Panc1 (cell line): ENCODE measurements around the gene RCBTB2. TPM values are rescaled to one million over a fixed set of nuclear protein-coding genes. Genes with fewer than 3 reads are reported as not detected.

Experiments
- ATAC-seq: fragments of 200-7000 bp; cut with Tn5 transposase; 2 replicates; pipeline ENCODE4 v1.9.1; 2020; ENCODE audit warnings: mild to moderate bottlenecking, moderate library complexity
- BruUV-seq: library from RNA; stranded (reverse); fragments of 400-500 nt; replicated peaks from 2 replicates; lab custom pipeline; 2021; lab: Mats Ljungman, UMichigan
- CTCF ChIA-PET: fragments of 300-600 bp; sonication (Branson Sonifier 250); formaldehyde crosslinking; loops from one replicate; lab custom pipeline; 2022; ENCODE audit warnings: antibody characterized with exemption; lab: Charles Lee
- POLR2A ChIA-PET: fragments of 300-600 bp; sonication (Branson Sonifier 250); formaldehyde crosslinking; loops from one replicate; lab custom pipeline; 2022; ENCODE audit warnings: antibody characterized with exemption; lab: Charles Lee
- DNase-seq: peaks from one replicate; pipeline ENCODE4 v3.0.0-alpha.2; 2010; ENCODE audit warnings: low read depth, low spot score
- H3K27ac ChIP-seq: 2 replicates; pipeline ENCODE4 v1.5.1; 2011; ENCODE audit warnings: mild to moderate bottlenecking, low read length, inconsistent platforms
- H3K27me3 ChIP-seq: fragments of 200-500 bp; sonication (Bioruptor generic); 2 replicates; pipeline ENCODE4 v1.6.0; 2014; ENCODE audit warnings: low read length, inconsistent platforms; ENCODE audit not compliant: control insufficient read depth, insufficient read depth
- H3K36me3 ChIP-seq: fragments of 200-500 bp; sonication (Bioruptor generic); 2 replicates; pipeline ENCODE4 v1.5.1; 2014; ENCODE audit warnings: inconsistent platforms, mild to moderate bottlenecking, low read length, moderate library complexity; ENCODE audit not compliant: control insufficient read depth, insufficient read depth
- H3K4me1 ChIP-seq: 2 replicates; pipeline ENCODE4 v1.5.1; 2011; ENCODE audit warnings: inconsistent platforms, mild to moderate bottlenecking, low read length, moderate library complexity; ENCODE audit not compliant: control insufficient read depth, insufficient read depth
- H3K4me3 ChIP-seq, 2 experiments: 2 replicates each; pipeline ENCODE4 v1.5.1; 2011 to 2012; ENCODE audit warnings: low read depth in 2 of 2, low read length in 2 of 2, mild to moderate bottlenecking in 2 of 2, inconsistent platforms in 1 of 2, moderate library complexity in 1 of 2
- H3K9me3 ChIP-seq: fragments of 200-500 bp; sonication (Bioruptor generic); 2 replicates; pipeline ENCODE4 v1.5.1; 2014; ENCODE audit warnings: low read depth, mild to moderate bottlenecking, inconsistent platforms, low read length, moderate library complexity; ENCODE audit not compliant: control insufficient read depth, insufficient read depth
- POLR2AphosphoS5 ChIP-seq: IDR thresholded peaks from 2 replicates; pipeline ENCODE4 v1.6.1; 2012; ENCODE audit warnings: mild to moderate bottlenecking, low read depth, low read length, moderate library complexity
- SIN3A ChIP-seq: IDR thresholded peaks from 2 replicates; pipeline ENCODE4 v1.6.1; 2012; ENCODE audit warnings: low read depth, mild to moderate bottlenecking, low read length, moderate library complexity, borderline replicate concordance; ENCODE audit not compliant: insufficient read depth
- TCF7L2 ChIP-seq: IDR thresholded peaks from 2 replicates; pipeline ENCODE4 v1.6.1; 2011; ENCODE audit warnings: mild to moderate bottlenecking, low read depth, low read length, inconsistent platforms
- in situ Hi-C: cut with HindIII; loops from 2 replicates; pipeline ENCODE4 v1.10.0; 2016; ENCODE audit warnings: low sequenced_read_pairs, low pct_unique_long_range_greater_than_20kb
- intact Hi-C: fragments of 100-400 bp; cut with micrococcal nuclease; formaldehyde crosslinking; loops from one replicate; pipeline ENCODE4 v1.10.0; 2022; ENCODE audit not compliant: unreplicated experiment
- total RNA-seq: library from RNA; stranded (reverse); gene quantifications from one replicate; pipeline ENCODE4 v1.2.1, GENCODE V29; 2021; ENCODE audit not compliant: unreplicated experiment
- TF ChIP-seq, protein P1 (sequence below), 2 experiments: IDR thresholded peaks; 2 replicates each; pipeline ENCODE4 v1.6.1; 2011 to 2012; ENCODE audit warnings: low read depth in 2 of 2, control low read depth in 1 of 2, low read length in 1 of 2, mild to moderate bottlenecking in 1 of 2, moderate library complexity in 1 of 2; ENCODE audit not compliant: insufficient read depth in 1 of 2
- TF ChIP-seq, protein P2 (sequence below): fragments of 450-650 bp; IDR thresholded peaks from 2 replicates; pipeline ENCODE4 v1.5.1; 2017; ENCODE audit warnings: mild to moderate bottlenecking

Gene RCBTB2
- total RNA-seq, 1 experiment from 2014 or later: 4.4 TPM

DNA sequence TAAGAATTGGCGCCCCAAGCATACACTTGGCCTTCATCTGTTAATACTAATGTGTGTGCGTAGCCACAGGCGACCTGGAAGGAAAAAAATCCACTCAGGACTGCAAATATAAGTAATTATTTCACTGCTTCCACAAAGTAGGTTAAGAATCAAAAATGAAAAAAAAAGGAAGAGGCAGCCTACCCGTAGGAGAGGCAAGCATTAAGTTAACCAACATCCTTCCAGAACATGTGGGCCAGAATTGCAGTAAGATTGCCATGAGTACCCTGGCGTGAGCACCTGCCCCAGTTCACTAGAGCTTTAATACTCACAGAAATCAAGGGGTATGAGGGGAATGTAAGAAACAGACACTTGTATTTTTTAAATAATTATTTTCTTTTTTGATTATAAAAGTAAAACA is 22.2 kb downstream of the RCBTB2 start:
- TF ChIP-seq, protein P1, sequence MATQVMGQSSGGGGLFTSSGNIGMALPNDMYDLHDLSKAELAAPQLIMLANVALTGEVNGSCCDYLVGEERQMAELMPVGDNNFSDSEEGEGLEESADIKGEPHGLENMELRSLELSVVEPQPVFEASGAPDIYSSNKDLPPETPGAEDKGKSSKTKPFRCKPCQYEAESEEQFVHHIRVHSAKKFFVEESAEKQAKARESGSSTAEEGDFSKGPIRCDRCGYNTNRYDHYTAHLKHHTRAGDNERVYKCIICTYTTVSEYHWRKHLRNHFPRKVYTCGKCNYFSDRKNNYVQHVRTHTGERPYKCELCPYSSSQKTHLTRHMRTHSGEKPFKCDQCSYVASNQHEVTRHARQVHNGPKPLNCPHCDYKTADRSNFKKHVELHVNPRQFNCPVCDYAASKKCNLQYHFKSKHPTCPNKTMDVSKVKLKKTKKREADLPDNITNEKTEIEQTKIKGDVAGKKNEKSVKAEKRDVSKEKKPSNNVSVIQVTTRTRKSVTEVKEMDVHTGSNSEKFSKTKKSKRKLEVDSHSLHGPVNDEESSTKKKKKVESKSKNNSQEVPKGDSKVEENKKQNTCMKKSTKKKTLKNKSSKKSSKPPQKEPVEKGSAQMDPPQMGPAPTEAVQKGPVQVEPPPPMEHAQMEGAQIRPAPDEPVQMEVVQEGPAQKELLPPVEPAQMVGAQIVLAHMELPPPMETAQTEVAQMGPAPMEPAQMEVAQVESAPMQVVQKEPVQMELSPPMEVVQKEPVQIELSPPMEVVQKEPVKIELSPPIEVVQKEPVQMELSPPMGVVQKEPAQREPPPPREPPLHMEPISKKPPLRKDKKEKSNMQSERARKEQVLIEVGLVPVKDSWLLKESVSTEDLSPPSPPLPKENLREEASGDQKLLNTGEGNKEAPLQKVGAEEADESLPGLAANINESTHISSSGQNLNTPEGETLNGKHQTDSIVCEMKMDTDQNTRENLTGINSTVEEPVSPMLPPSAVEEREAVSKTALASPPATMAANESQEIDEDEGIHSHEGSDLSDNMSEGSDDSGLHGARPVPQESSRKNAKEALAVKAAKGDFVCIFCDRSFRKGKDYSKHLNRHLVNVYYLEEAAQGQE (IDR thresholded peaks at IDR 0.05; ENCODE audit: insufficient read depth in 1 of 2, low read depth in 2 of 2, low read length in 1 of 2): no peak
- TF ChIP-seq, protein P2, sequence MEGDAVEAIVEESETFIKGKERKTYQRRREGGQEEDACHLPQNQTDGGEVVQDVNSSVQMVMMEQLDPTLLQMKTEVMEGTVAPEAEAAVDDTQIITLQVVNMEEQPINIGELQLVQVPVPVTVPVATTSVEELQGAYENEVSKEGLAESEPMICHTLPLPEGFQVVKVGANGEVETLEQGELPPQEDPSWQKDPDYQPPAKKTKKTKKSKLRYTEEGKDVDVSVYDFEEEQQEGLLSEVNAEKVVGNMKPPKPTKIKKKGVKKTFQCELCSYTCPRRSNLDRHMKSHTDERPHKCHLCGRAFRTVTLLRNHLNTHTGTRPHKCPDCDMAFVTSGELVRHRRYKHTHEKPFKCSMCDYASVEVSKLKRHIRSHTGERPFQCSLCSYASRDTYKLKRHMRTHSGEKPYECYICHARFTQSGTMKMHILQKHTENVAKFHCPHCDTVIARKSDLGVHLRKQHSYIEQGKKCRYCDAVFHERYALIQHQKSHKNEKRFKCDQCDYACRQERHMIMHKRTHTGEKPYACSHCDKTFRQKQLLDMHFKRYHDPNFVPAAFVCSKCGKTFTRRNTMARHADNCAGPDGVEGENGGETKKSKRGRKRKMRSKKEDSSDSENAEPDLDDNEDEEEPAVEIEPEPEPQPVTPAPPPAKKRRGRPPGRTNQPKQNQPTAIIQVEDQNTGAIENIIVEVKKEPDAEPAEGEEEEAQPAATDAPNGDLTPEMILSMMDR: no peak
- no peak for TF ChIP-seq TCF7L2
- TF ChIP-seq POLR2AphosphoS5: no peak
- TF ChIP-seq SIN3A: no peak
- ChIA-PET POLR2A (no interaction called here), CTCF (no interaction called here)
- Histone ChIP-seq H3K9me3 (no peaks in the 10 kb centered on the region), H3K4me3 (no peak overlapping the region), H3K4me1 (no peaks in the 10 kb centered on the region), H3K27me3 (no peaks in the 10 kb centered on the region), H3K36me3 (no peaks in the 10 kb centered on the region), H3K27ac (no peak overlapping the region)
- BruUV-seq: no TSS peak
- ATAC-seq (no peak), DNase-seq (no peak)
- in situ Hi-C loops (no loop called here), intact Hi-C loops (loop anchor here (10.0 kb wide), 1 partner anchor 56 kb away; no protein-coding TSS in a partner anchor)

DNA sequence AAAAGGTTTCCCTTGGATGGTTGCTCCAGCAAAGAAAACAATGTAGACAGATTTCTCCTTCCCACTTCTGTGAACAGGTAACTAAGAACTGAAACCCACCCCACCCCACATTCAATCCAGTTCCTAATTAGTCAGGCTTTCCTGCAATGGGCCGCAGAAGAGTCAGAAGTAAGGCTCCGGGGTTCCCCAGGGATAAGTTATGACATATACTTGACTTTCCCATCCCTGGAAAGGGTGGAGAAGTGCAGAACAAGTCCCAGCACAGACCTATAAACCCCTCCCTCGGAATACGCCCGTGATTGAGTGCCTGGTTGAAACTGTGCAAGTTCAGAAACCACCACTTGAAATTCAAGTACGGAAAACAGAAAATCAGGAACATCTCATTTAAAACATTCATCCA is 24.9 kb downstream of the RCBTB2 start:
- BruUV-seq: no TSS peak
- DNase-seq: no peak
- POLR2A ChIA-PET: no interaction called here
- no peak for ATAC-seq
- no peaks in the 10 kb centered on the region for H3K9me3 ChIP-seq
- H3K36me3 ChIP-seq: no peaks in the 10 kb centered on the region
- CTCF ChIA-PET: no interaction called here
- no peaks in the 10 kb centered on the region for H3K4me1 ChIP-seq
- intact Hi-C loops: no loop called here
- no peak overlapping the region for H3K4me3 ChIP-seq
- H3K27ac ChIP-seq: no peak overlapping the region
- H3K27me3 ChIP-seq: no peaks in the 10 kb centered on the region
- in situ Hi-C loops: no loop called here
- TF ChIP-seq, protein P2: no peak
- TF ChIP-seq, protein P1 (IDR thresholded peaks at IDR 0.05; ENCODE audit: insufficient read depth in 1 of 2, low read depth in 2 of 2, low read length in 1 of 2): no peak
- TF ChIP-seq SIN3A: no peak
- no peak for TF ChIP-seq POLR2AphosphoS5
- no peak for TF ChIP-seq TCF7L2
